ENCODE measurements around the gene TPRX2. TPM values are rescaled to one million over a fixed set of nuclear protein-coding genes. Genes with fewer than 3 reads are reported as not detected.

Gene TPRX2
- total RNA-seq, 1 donor from 2014 or later, result not detected

Other genes starting within 250 kb of the TPRX2 start
- gene EHD2, start 145.8 kb upstream of the TPRX2 start, total RNA-seq, result 245 and 268 TPM in 2 replicates
- gene NOP53, start 113.7 kb upstream of the TPRX2 start, total RNA-seq, result 183 and 223 TPM in 2 replicates
- gene SELENOW, start 80.5 kb upstream of the TPRX2 start, total RNA-seq, result 418 and 795 TPM in 2 replicates
- not detected in 2 replicates for gene TPRX1, start 54.7 kb upstream of the TPRX2 start, total RNA-seq
- not detected in 2 replicates for gene CRX, start 37.3 kb upstream of the TPRX2 start, total RNA-seq
- not detected in 2 replicates for gene SULT2A1, start 27.1 kb downstream of the TPRX2 start, total RNA-seq
- gene BSPH1, start 132.9 kb downstream of the TPRX2 start, total RNA-seq, result not detected in 2 replicates
- not detected in 2 replicates for gene ELSPBP1, start 135.4 kb downstream of the TPRX2 start, total RNA-seq
- gene CABP5, start 184.8 kb downstream of the TPRX2 start, total RNA-seq, result not detected in 2 replicates

Measured in glomerular endothelial cell (primary cell).